Cardiac fibroblast (primary cell): ENCODE data around the gene UNK.

ENCODE experiments used
- DNase-seq, 2 donors: peaks; one replicate each; pipeline versions ENCODE4 v3.0.0 to v3.0.0-alpha.2; 2010; ENCODE audit warnings: low read depth in 2 of 2
- H3K4me3 ChIP-seq, 2 donors: replicated peaks in 1 of 2; 1 replicate in 1 of 2; 2 replicates in 1 of 2; pipeline ENCODE4 v1.5.1; 2011; ENCODE audit warnings: low read depth in 2 of 2, low read length in 2 of 2, mild to moderate bottlenecking in 2 of 2, moderate library complexity in 1 of 2
- TF ChIP-seq, protein P1 (sequence below): IDR thresholded peaks from one replicate; pipeline ENCODE4 v1.5.1; 2011; ENCODE audit warnings: low read depth, mild to moderate bottlenecking, low read length, inconsistent platforms

The UNK gene

DNA sequence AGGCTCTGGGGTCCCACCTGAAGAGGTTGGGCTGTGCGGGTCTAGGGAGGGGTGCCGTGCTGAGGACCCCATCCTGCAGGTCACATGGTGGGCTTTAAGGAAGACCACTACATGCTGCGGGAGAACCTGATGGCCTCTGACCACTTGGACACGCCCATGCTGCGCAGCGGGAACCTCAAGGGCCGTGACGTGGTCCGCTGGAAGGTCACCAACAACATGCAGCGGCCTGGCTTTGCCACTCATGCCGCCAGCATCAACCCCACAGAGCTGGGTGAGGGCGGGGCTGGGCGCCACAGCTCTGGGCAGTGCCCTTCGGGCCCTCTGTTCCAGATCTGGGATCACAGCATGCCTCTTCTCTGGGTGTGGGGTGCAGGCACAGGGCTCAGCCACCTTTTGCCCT, 44.8 kb upstream of the UNK start:
- no peak for DNase-seq
- TF ChIP-seq, protein P1, sequence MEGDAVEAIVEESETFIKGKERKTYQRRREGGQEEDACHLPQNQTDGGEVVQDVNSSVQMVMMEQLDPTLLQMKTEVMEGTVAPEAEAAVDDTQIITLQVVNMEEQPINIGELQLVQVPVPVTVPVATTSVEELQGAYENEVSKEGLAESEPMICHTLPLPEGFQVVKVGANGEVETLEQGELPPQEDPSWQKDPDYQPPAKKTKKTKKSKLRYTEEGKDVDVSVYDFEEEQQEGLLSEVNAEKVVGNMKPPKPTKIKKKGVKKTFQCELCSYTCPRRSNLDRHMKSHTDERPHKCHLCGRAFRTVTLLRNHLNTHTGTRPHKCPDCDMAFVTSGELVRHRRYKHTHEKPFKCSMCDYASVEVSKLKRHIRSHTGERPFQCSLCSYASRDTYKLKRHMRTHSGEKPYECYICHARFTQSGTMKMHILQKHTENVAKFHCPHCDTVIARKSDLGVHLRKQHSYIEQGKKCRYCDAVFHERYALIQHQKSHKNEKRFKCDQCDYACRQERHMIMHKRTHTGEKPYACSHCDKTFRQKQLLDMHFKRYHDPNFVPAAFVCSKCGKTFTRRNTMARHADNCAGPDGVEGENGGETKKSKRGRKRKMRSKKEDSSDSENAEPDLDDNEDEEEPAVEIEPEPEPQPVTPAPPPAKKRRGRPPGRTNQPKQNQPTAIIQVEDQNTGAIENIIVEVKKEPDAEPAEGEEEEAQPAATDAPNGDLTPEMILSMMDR, result no peak
- no peak overlapping the region for H3K4me3 ChIP-seq

DNA sequence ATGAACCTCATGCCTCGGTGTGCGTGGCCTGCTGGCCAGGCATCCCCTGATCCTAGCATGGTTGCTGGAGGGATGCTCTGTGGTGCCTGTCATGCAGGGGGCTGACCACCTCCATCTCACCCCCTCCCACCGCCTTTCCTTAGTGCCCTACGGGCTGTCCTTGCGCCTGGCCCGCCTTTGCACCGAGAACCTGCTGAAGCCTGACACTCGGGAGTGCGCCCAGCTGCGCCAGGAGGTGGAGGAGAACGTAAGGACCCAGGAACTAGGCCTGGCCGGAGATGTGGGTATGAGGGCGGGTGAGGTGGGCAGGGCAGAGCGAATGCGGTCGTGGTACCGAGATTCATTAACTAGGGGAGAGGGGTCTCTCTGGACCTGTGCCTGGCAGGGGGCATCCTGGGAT, 44.4 kb upstream of the UNK start:
- H3K4me3 ChIP-seq, result no peak overlapping the region
- no peak for DNase-seq
- TF ChIP-seq, protein P1, result no peak

DNA sequence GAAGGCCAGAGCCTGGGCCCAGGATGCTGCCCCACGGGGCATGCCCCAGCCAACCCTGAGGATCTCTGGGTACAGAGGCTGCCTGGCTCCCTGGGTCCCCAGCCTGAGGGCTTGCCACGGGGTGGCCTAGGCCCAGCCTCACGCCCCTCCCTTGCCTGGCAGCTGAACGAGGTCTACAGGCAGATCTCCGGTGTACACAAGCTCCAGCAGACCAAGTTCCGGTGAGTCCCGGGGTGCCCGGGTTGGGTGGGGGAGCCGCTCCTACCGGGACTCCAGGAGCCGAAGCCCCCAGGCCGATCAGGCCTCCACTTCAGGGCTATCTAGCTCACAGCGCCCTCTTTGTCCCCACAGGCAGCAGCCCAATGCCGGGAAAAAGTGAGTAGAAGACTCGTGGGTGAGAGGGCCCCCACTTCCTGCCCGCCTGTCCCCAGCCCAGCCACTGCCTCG, 44.0 kb upstream of the UNK start:
- TF ChIP-seq, protein P1, result no peak
- H3K4me3 ChIP-seq, result no peak overlapping the region
- no peak for DNase-seq

DNA sequence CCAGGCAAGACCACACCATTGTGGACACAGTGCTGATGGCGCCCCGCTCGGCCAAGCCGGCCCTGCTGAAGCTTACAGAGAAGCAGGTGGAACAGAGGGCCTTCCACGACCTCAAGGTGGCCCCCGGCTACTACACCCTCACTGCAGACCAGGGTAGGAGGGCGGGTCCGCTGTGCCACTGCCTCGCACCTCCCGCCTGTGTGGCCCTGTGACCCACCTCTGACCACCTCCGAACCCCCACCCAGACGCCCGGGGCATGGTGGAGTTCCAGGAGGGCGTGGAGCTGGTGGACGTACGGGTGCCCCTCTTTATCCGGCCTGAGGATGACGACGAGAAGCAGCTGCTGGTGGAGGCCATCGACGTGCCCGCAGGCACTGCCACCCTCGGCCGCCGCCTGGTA, 42.3 kb upstream of the UNK start:
- no peak overlapping the region for H3K4me3 ChIP-seq
- DNase-seq, result no peak
- TF ChIP-seq, protein P1, result no peak

DNA sequence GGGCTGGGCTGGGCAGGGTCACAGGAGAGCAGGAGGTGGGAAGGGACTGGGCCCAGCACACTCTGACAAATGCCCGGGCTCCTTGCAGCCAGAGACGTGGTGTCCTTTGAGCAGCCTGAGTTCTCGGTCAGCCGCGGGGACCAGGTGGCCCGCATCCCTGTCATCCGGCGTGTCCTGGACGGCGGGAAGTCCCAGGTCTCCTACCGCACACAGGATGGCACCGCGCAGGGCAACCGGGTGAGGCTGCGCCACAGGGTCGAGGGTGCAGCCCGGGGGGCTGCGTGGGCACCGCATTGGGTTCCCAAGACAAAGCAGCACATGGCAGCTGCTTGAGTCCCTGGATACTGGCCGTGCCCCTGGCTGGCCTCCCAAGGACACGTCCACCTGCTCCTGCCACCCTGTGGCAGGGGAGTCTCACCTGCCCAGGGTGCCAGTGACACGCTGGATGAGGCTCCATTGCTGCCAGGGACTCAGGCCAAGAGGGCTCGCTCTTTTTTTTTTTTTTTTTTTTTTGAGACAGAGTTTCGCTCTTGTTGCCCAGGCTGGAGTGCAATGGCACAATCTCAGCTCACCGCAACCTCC, 40.9 kb upstream of the UNK start:
- TF ChIP-seq, protein P1, result no peak
- no peak overlapping the region for H3K4me3 ChIP-seq
- no peak for DNase-seq

DNA sequence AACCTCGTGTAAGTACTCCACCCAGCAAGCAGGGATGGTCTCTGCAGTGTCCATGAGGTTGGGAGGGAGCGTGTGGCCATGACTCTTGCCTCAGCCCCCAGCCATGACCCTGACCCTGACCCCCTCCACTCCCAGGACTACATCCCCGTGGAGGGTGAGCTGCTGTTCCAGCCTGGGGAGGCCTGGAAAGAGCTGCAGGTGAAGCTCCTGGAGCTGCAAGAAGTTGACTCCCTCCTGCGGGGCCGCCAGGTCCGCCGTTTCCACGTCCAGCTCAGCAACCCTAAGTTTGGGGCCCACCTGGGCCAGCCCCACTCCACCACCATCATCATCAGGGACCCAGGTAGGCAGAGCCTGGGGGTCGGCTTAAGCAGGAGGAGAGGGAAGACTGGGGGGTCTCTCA, 35.9 kb upstream of the UNK start:
- TF ChIP-seq, protein P1, result no peak
- H3K4me3 ChIP-seq, result no peak overlapping the region
- DNase-seq, result no peak
